Karpas-422 (cell line): ENCODE measurements around the gene CCDC85B. TPM values are rescaled to one million over a fixed set of nuclear protein-coding genes. Genes with fewer than 3 reads are reported as not detected.
A peak's percentile ranks its signal among the peaks of the same experiment; 100 is the strongest.

Source experiments
- DNase-seq: peaks from one replicate; pipeline ENCODE4 v3.0.0-alpha.2; 2015
- H2AFZ ChIP-seq: fragments of 200-600 bp; sonication (generic); 2 replicates; pipeline ENCODE4 v1.6.1; 2014; ENCODE audit warnings: antibody characterized with exemption, low read length, mixed read lengths
- H3K27ac ChIP-seq: fragments of 200-600 bp; sonication (generic); 2 replicates; pipeline ENCODE4 v1.5.1; 2014; ENCODE audit warnings: mild to moderate bottlenecking, low read length, moderate library complexity
- H3K27me3 ChIP-seq: fragments of 200-600 bp; sonication (generic); 2 replicates; pipeline ENCODE4 v1.6.1; 2014; ENCODE audit warnings: low read length, mixed read lengths
- H3K36me3 ChIP-seq: fragments of 200-600 bp; sonication (generic); 2 replicates; pipeline ENCODE4 v1.6.1; 2014; ENCODE audit warnings: low read length, mixed read lengths; ENCODE audit not compliant: insufficient read depth
- H3K4me1 ChIP-seq: fragments of 200-600 bp; sonication (generic); 2 replicates; pipeline ENCODE4 v1.6.1; 2014; ENCODE audit warnings: mild to moderate bottlenecking, low read length, mixed read lengths
- H3K4me2 ChIP-seq: fragments of 200-600 bp; sonication (generic); 2 replicates; pipeline ENCODE4 v1.6.1; 2014; ENCODE audit warnings: low read length, low read depth, mild to moderate bottlenecking; ENCODE audit not compliant: poor library complexity, severe bottlenecking
- H3K4me3 ChIP-seq: fragments of 200-600 bp; sonication (generic); 2 replicates; pipeline ENCODE4 v1.5.1; 2014; ENCODE audit warnings: mild to moderate bottlenecking, antibody characterized with exemption, low read length, mixed read lengths
- H3K79me2 ChIP-seq: fragments of 200-600 bp; sonication (generic); 2 replicates; pipeline ENCODE4 v1.6.1; 2014; ENCODE audit warnings: mild to moderate bottlenecking, low read length, mixed read lengths
- H3K9ac ChIP-seq: fragments of 200-600 bp; sonication (generic); 2 replicates; pipeline ENCODE4 v1.6.0; 2014; ENCODE audit warnings: low read length
- H3K9me2 ChIP-seq: fragments of 200-600 bp; sonication (generic), shearing (Covaris generic); replicated peaks from 2 replicates; pipeline ENCODE4 v1.6.0; 2014; ENCODE audit warnings: mild to moderate bottlenecking, low read length, moderate library complexity; ENCODE audit not compliant: insufficient read depth
- H3K9me3 ChIP-seq: fragments of 300-700, 200-600 bp; sonication (generic); 2 replicates; pipeline ENCODE4 v1.6.1; 2014; ENCODE audit warnings: low read length, mixed read lengths
- H4K20me1 ChIP-seq: fragments of 200-600 bp; sonication (generic); 2 replicates; pipeline ENCODE4 v1.6.1; 2014; ENCODE audit warnings: mild to moderate bottlenecking, antibody characterized with exemption, low read length, low read depth; ENCODE audit not compliant: insufficient read depth
- total RNA-seq: library from RNA; depleted of rRNA; stranded (reverse); fragments of >200 nt; shearing (Covaris generic); gene quantifications from 2 replicates; pipeline ENCODE4 v1.2.3, GENCODE V29; 2014; ENCODE audit warnings: low replicate concordance

Gene CCDC85B
- total RNA-seq, 1 experiment from 2014 or later: 21.3 TPM

- H3K9ac ChIP-seq: no peak overlapping the region
- no peaks in the 10 kb centered on the region for H3K9me2 ChIP-seq
- H2AFZ ChIP-seq: no peak overlapping the region
These were observed 12.6 kb downstream of the CCDC85B start for GRCh38 chr11:65903068-65903481.

GRCh38 chr11:65903715-65904114 lies 13.2 kb downstream of the CCDC85B start:
- Histone ChIP-seq H3K9ac (no peak overlapping the region), H3K36me3 (no peaks in the 10 kb centered on the region), H3K4me2 (no peak overlapping the region), H3K79me2 (no peaks in the 10 kb centered on the region), H3K27me3 (no peaks in the 10 kb centered on the region), H3K9me2 (no peaks in the 10 kb centered on the region), H3K4me1 (peaks cover 11% of the 10 kb centered on the region), H3K4me3 (no peak overlapping the region), H3K27ac (no peak overlapping the region), H3K9me3 (no peaks in the 10 kb centered on the region), H2AFZ (no peak overlapping the region), H4K20me1 (no peaks in the 10 kb centered on the region)
- no peak for DNase-seq

More at GRCh38 chr11:65903068-65903481, 12.6 kb downstream of the CCDC85B start:
- Histone ChIP-seq H3K79me2 (no peaks in the 10 kb centered on the region), H3K36me3 (no peaks in the 10 kb centered on the region), H3K4me3 (no peak overlapping the region), H3K27me3 (no peaks in the 10 kb centered on the region), H3K4me2 (no peak overlapping the region), H3K4me1 (peaks cover 11% of the 10 kb centered on the region), H4K20me1 (no peaks in the 10 kb centered on the region), H3K27ac (no peak overlapping the region), H3K9me3 (no peaks in the 10 kb centered on the region)
- DNase-seq: no peak

- Histone ChIP-seq H2AFZ (no peak overlapping the region), H3K4me2 (no peak overlapping the region)
- DNase-seq: no peak
These were observed 16.1 kb downstream of the CCDC85B start for GRCh38 chr11:65906602-65907001.

GRCh38 chr11:65907878-65908277 lies 17.4 kb downstream of the CCDC85B start:
- no peaks in the 10 kb centered on the region for H3K79me2 ChIP-seq
- no peaks in the 10 kb centered on the region for H3K9me3 ChIP-seq
- no peaks in the 10 kb centered on the region for H3K27me3 ChIP-seq
- H3K9ac ChIP-seq: no peak overlapping the region
- H3K4me3 ChIP-seq: no peak overlapping the region
- H3K4me2 ChIP-seq: no peak overlapping the region
- H3K4me1 ChIP-seq: no peaks in the 10 kb centered on the region
- no peaks in the 10 kb centered on the region for H3K9me2 ChIP-seq
- H4K20me1 ChIP-seq: no peaks in the 10 kb centered on the region
- no peaks in the 10 kb centered on the region for H3K36me3 ChIP-seq
- DNase-seq: no peak
- no peak overlapping the region for H3K27ac ChIP-seq
- H2AFZ ChIP-seq: no peak overlapping the region

More at GRCh38 chr11:65906602-65907001, 16.1 kb downstream of the CCDC85B start:
- no peaks in the 10 kb centered on the region for H3K9me2 ChIP-seq
- no peaks in the 10 kb centered on the region for H3K79me2 ChIP-seq
- no peaks in the 10 kb centered on the region for H3K4me1 ChIP-seq
- H3K27me3 ChIP-seq: no peaks in the 10 kb centered on the region
- no peaks in the 10 kb centered on the region for H4K20me1 ChIP-seq
- no peaks in the 10 kb centered on the region for H3K9me3 ChIP-seq
- no peak overlapping the region for H3K27ac ChIP-seq
- H3K4me3 ChIP-seq: no peak overlapping the region
- no peak overlapping the region for H3K9ac ChIP-seq
- no peaks in the 10 kb centered on the region for H3K36me3 ChIP-seq

GRCh38 chr11:65911682-65912568 lies 21.5 kb downstream of the CCDC85B start:
- Histone ChIP-seq H3K9ac (no peak overlapping the region), H3K36me3 (no peaks in the 10 kb centered on the region), H4K20me1 (no peaks in the 10 kb centered on the region), H3K9me2 (no peaks in the 10 kb centered on the region), H3K4me3 (no peak overlapping the region), H3K27ac (no peak overlapping the region), H3K27me3 (no peaks in the 10 kb centered on the region), H3K4me2 (no peak overlapping the region), H3K9me3 (no peaks in the 10 kb centered on the region), H2AFZ (no peak overlapping the region), H3K4me1 (no peaks in the 10 kb centered on the region), H3K79me2 (no peaks in the 10 kb centered on the region)
- DNase-seq: peak; percentile 40

- Histone ChIP-seq H4K20me1 (no peaks in the 10 kb centered on the region), H3K27me3 (no peaks in the 10 kb centered on the region), H3K27ac (no peak overlapping the region), H3K4me2 (no peak overlapping the region), H3K36me3 (no peaks in the 10 kb centered on the region), H3K4me3 (no peak overlapping the region), H3K4me1 (peaks cover 4% of the 10 kb centered on the region), H2AFZ (no peak overlapping the region), H3K79me2 (no peaks in the 10 kb centered on the region), H3K9ac (no peak overlapping the region), H3K9me2 (no peaks in the 10 kb centered on the region), H3K9me3 (no peaks in the 10 kb centered on the region)
- DNase-seq: no peak
These were observed 22.4 kb downstream of the CCDC85B start for GRCh38 chr11:65912845-65913244.

- Histone ChIP-seq H3K27me3 (no peaks in the 10 kb centered on the region), H3K4me1 (peaks cover 15% of the 10 kb centered on the region), H3K79me2 (peaks cover 8% of the 10 kb centered on the region; the same call in 1 of the 2 replicates), H4K20me1 (no peaks in the 10 kb centered on the region), H3K27ac (no peak overlapping the region), H3K4me2 (no peak overlapping the region), H3K4me3 (no peak overlapping the region), H3K9me3 (no peaks in the 10 kb centered on the region), H2AFZ (no peak overlapping the region), H3K9me2 (no peaks in the 10 kb centered on the region), H3K36me3 (no peaks in the 10 kb centered on the region), H3K9ac (no peak overlapping the region)
- DNase-seq: no peak
These were observed 24.8 kb downstream of the CCDC85B start for GRCh38 chr11:65915101-65915820.

- H3K9ac ChIP-seq: no peak overlapping the region
- DNase-seq: no peak
- peaks cover 20% of the 10 kb centered on the region for H3K4me1 ChIP-seq
These were observed 25.4 kb downstream of the CCDC85B start for GRCh38 chr11:65915821-65916251.

More at GRCh38 chr11:65915821-65916251, 25.4 kb downstream of the CCDC85B start:
- H3K9me3 ChIP-seq: no peaks in the 10 kb centered on the region
- no peaks in the 10 kb centered on the region for H3K36me3 ChIP-seq
- no peak overlapping the region for H2AFZ ChIP-seq
- H3K9me2 ChIP-seq: no peaks in the 10 kb centered on the region
- H3K27me3 ChIP-seq: no peaks in the 10 kb centered on the region
- no peak overlapping the region for H3K4me3 ChIP-seq
- no peaks in the 10 kb centered on the region for H4K20me1 ChIP-seq
- no peak overlapping the region for H3K27ac ChIP-seq
- no peak overlapping the region for H3K4me2 ChIP-seq
- H3K79me2 ChIP-seq: peaks cover 9% of the 10 kb centered on the region; the same call in 1 of the 2 replicates
